Hepatocyte (in vitro differentiated cells): ENCODE measurements around the gene ADGRL3. TPM values are rescaled to one million over a fixed set of nuclear protein-coding genes. Genes with fewer than 3 reads are reported as not detected.
"Not testable (repeated sequence)": the region's sequence is repeated elsewhere in the genome, so short reads cannot be mapped to it uniquely, and the experiment has no call there.

Experiments
- DNase-seq: peaks from one replicate; pipeline ENCODE4 v3.0.0-alpha.2; 2016; ENCODE audit warnings: low spot score
- H2AFZ ChIP-seq: fragments of 200-600 bp; sonication (generic); 2 replicates; pipeline ENCODE4 v1.6.0; 2016; ENCODE audit warnings: antibody characterized with exemption, mild to moderate bottlenecking
- H3K27ac ChIP-seq: fragments of 200-600 bp; sonication (generic); 2 replicates; pipeline ENCODE4 v1.5.1; 2016; ENCODE audit warnings: mild to moderate bottlenecking
- H3K27me3 ChIP-seq: fragments of 200-600 bp; sonication (generic); 2 replicates; pipeline ENCODE4 v1.6.1; 2016
- H3K36me3 ChIP-seq: fragments of 200-600 bp; sonication (generic); replicated peaks from 2 replicates; pipeline ENCODE4 v1.5.1; 2016; ENCODE audit warnings: low read depth; ENCODE audit not compliant: insufficient read depth
- H3K4me1 ChIP-seq: fragments of 200-600 bp; sonication (generic); 2 replicates; pipeline ENCODE4 v1.5.1; 2016; ENCODE audit warnings: mild to moderate bottlenecking, moderate library complexity; ENCODE audit not compliant: insufficient read depth
- H3K4me2 ChIP-seq: fragments of 200-600 bp; sonication (generic); 2 replicates; pipeline ENCODE4 v1.6.0; 2016
- H3K4me3 ChIP-seq: fragments of 200-600 bp; sonication (generic); 2 replicates; pipeline ENCODE4 v1.5.1; 2016; ENCODE audit warnings: mild to moderate bottlenecking
- H3K79me2 ChIP-seq: fragments of 200-600 bp; sonication (generic); 2 replicates; pipeline ENCODE4 v1.6.0; 2017; ENCODE audit warnings: mild to moderate bottlenecking
- H3K9me2 ChIP-seq: fragments of 200-600 bp; sonication (generic); replicated peaks from 2 replicates; pipeline ENCODE4 v1.6.0; 2017; ENCODE audit warnings: mild to moderate bottlenecking; ENCODE audit not compliant: insufficient read depth
- H3K9me3 ChIP-seq: fragments of 200-600 bp; sonication (generic); 2 replicates; pipeline ENCODE4 v1.5.1; 2016; ENCODE audit warnings: low read depth, mild to moderate bottlenecking
- H4K20me1 ChIP-seq: fragments of 200-600 bp; sonication (generic); 2 replicates; pipeline ENCODE4 v1.6.0; 2016; ENCODE audit warnings: mild to moderate bottlenecking; ENCODE audit not compliant: insufficient read depth, poor library complexity, severe bottlenecking
- EZH2 ChIP-seq: fragments of 200-600 bp; sonication (generic); IDR thresholded peaks from 2 replicates; pipeline ENCODE4 v1.6.1; 2016; ENCODE audit warnings: antibody characterized with exemption, mild to moderate bottlenecking, borderline replicate concordance
- EZH2phosphoT487 ChIP-seq: fragments of 200-600 bp; sonication (generic); IDR thresholded peaks from one replicate; pipeline ENCODE4 v1.6.1; 2018; ENCODE audit warnings: antibody characterized with exemption, mild to moderate bottlenecking, low read depth, moderate library complexity; ENCODE audit not compliant: unreplicated experiment, severe bottlenecking
- WGBS: methylation state at CpG from one replicate; pipeline ENCODE4 v1.1.6; 2016; ENCODE audit warnings: low lambda C conversion rate; ENCODE audit errors: missing lambda C conversion rate; 5-methylcytosine and 5-hydroxymethylcytosine counted together
- polyA plus RNA-seq: library from polyadenylated mRNA; unstranded; fragments of >200 nt; fragmentation: Nextera tagmentation; extraction: Ambion mirVana; gene quantifications from 2 replicates; pipeline ENCODE4 v1.2.1, GENCODE V29; 2016
- total RNA-seq: library from RNA; depleted of rRNA; stranded (reverse); fragments of >200 nt; gene quantifications from 2 replicates; pipeline ENCODE4 v1.2.3, GENCODE V29; 2014
- TF ChIP-seq, protein P1 (sequence below): fragments of 200-600 bp; sonication (generic); IDR thresholded peaks from 2 replicates; pipeline ENCODE4 v1.5.1; 2016; ENCODE audit warnings: antibody characterized with exemption, mild to moderate bottlenecking; ENCODE audit not compliant: poor library complexity

ADGRL3 gene
- total and polyA plus RNA-seq, 2 experiments from 2014 or later: 4.4 to 21.2 TPM

DNA sequence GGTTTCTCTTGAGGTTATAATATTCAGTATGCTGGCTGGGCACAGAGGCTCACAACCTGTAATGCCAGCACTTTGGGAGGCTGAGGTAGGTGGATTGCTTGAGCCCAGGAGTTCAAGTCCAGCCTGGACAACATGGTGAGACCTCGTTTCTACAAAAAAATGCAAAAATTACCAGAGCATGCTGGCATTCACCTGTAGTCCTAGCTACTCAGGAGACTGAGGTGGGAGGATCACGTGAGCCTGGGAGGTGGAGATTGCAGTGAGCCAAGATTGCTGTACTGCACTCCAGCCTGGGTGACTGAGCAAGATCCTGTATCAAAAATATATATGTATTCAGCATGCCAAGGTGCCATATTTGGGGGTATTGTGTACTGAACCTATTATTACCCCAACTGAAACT is 552.5 kb downstream of the ADGRL3 start:
- Histone ChIP-seq H3K36me3 (no peaks in the 10 kb centered on the region), H2AFZ (no peak overlapping the region)
- 79% methylated on average over 2 of the region's 2 CpGs for WGBS

DNA sequence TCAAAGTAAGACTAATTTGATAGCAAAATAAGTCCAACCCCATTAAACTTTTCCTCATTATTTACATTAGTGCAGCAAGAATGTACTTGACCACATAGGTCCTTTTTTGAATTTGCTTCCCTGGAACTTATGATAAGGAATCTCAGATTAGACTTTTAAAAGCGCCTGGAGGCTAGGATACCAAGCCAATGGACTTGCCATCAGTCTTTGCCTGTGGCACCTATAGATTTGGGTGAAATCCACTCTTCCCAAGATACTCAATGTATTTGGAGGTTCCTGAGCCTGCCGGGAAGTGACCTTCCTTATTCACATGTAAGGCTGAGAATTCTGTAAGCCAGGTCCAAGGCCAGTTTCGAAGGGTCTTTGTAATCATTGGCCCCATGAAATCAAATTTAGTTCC is 553.6 kb downstream of the ADGRL3 start:
- Histone ChIP-seq H4K20me1 (no peaks in the 10 kb centered on the region), H3K9me2 (no peaks in the 10 kb centered on the region), H3K27ac (no peak overlapping the region), H3K9me3 (no peaks in the 10 kb centered on the region), H3K36me3 (no peaks in the 10 kb centered on the region), H3K4me1 (no peaks in the 10 kb centered on the region), H2AFZ (no peak overlapping the region), H3K4me3 (no peak overlapping the region), H3K27me3 (no peaks in the 10 kb centered on the region), H3K79me2 (no peaks in the 10 kb centered on the region), H3K4me2 (no peak overlapping the region)
- WGBS: 92% methylated on average over 3 of the region's 3 CpGs
- TF ChIP-seq EZH2phosphoT487: no peak
- TF ChIP-seq, protein P1, sequence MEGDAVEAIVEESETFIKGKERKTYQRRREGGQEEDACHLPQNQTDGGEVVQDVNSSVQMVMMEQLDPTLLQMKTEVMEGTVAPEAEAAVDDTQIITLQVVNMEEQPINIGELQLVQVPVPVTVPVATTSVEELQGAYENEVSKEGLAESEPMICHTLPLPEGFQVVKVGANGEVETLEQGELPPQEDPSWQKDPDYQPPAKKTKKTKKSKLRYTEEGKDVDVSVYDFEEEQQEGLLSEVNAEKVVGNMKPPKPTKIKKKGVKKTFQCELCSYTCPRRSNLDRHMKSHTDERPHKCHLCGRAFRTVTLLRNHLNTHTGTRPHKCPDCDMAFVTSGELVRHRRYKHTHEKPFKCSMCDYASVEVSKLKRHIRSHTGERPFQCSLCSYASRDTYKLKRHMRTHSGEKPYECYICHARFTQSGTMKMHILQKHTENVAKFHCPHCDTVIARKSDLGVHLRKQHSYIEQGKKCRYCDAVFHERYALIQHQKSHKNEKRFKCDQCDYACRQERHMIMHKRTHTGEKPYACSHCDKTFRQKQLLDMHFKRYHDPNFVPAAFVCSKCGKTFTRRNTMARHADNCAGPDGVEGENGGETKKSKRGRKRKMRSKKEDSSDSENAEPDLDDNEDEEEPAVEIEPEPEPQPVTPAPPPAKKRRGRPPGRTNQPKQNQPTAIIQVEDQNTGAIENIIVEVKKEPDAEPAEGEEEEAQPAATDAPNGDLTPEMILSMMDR: no peak
- TF ChIP-seq EZH2: no peak
- no peak for DNase-seq

More for the DNA sequence above, 552.5 kb downstream of the ADGRL3 start:
- Histone ChIP-seq H3K4me2 (no peak overlapping the region), H3K9me3 (no peaks in the 10 kb centered on the region), H3K27ac (no peak overlapping the region), H3K27me3 (no peaks in the 10 kb centered on the region), H3K9me2 (no peaks in the 10 kb centered on the region), H3K4me1 (no peaks in the 10 kb centered on the region), H3K79me2 (no peaks in the 10 kb centered on the region), H3K4me3 (no peak overlapping the region), H4K20me1 (no peaks in the 10 kb centered on the region)
- TF ChIP-seq, protein P1: no peak
- TF ChIP-seq EZH2phosphoT487: no peak
- TF ChIP-seq EZH2: no peak
- DNase-seq: no peak

DNA sequence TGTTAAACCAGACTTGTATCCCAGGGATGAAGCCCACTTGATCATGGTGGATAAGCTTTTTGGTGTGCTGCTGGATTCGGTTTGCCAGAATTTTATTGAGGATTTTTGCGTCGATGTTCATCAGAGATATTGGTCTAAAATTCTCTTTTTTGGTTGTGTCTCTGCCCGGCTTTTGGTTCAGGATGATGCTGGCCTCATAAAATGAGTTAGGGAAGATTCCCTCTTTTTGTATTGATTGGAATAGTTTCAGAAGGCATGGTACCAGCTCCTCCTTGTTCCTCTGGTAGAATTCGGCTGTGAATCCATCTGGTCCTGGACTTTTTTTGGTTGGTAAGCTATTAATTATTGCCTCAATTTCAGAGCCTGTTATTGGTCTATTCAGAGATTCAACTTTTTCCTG is 556.8 kb downstream of the ADGRL3 start:
- not testable (repeated sequence) for H3K4me2 ChIP-seq, H3K9me3 ChIP-seq, H3K27ac ChIP-seq, H3K9me2 ChIP-seq, H3K79me2 ChIP-seq, DNase-seq, H3K27me3 ChIP-seq, H3K4me1 ChIP-seq, H2AFZ ChIP-seq, H3K36me3 ChIP-seq, H4K20me1 ChIP-seq, H3K4me3 ChIP-seq
- 96% methylated on average over 5 of the region's 5 CpGs for WGBS

DNA sequence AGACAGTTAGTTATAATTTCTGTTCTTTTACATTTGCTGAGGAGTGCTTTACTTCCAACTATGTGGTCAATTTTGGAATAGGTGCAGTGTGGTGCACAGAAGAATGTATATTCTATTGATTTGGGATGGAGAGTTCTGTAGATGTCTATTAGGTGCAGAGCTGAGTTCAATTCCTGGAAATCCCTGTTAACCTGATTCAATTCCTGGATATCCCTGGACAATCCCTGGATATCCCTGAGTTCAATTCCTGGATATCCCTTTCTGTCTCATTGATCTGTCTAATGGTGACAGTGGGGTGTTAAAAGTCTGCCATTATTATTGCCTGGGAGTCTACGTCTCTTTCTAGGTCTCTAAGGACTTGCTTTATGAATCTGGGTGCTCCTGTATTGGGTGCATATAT is 557.9 kb downstream of the ADGRL3 start:
- H4K20me1 ChIP-seq, H3K9me3 ChIP-seq, H2AFZ ChIP-seq, H3K79me2 ChIP-seq, H3K36me3 ChIP-seq, DNase-seq, H3K27me3 ChIP-seq, H3K4me1 ChIP-seq, H3K4me3 ChIP-seq, H3K27ac ChIP-seq, H3K4me2 ChIP-seq, H3K9me2 ChIP-seq: not testable (repeated sequence)
- whole genome bisulfite sequencing: 100% methylated on average over 1 of the region's 1 CpG

DNA sequence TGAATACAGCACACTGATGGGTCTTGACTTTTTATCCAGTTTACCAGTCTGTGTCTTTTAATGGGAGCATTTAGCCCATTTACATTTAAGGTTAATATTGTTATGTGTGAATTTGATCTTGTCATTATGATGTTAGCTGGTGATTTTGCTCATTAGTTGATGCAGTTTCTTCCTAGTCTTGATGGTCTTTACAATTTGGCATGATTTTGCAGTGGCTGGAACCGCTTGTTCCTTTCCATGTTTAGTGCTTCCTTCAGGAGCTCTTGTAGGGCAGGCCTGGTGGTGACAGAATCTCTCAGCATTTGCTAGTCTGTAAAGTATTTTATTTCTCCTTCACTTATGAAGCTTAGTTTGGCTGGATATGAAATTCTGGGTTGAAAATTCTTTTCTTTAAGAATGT is 558.5 kb downstream of the ADGRL3 start:
- not testable (repeated sequence) for DNase-seq, H3K27me3 ChIP-seq, H3K4me3 ChIP-seq, H3K36me3 ChIP-seq, H3K4me2 ChIP-seq, H3K4me1 ChIP-seq, H3K27ac ChIP-seq, H3K79me2 ChIP-seq, H2AFZ ChIP-seq, H3K9me3 ChIP-seq, H4K20me1 ChIP-seq, H3K9me2 ChIP-seq
- WGBS: 91% methylated on average over 1 of the region's 1 CpG

DNA sequence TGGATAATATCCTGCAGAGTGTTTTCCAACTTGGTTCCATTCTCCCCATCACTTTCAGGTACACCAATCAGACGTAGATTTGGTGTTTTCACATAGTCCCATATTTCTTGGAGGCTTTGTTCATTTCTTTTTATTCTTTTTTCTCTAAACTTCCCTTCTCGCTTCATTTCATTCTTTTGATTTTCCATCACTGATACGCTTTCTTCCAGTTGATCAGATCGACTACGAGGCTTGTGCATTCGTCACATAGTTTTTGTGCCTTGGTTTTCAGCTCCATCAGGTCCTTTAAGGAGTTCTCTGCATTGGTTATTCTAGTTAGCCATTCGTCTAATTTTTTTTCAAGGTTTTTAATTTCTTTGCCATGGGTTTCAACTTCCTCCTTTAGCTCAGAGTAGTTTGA is 559.1 kb downstream of the ADGRL3 start:
- H3K9me3 ChIP-seq, H4K20me1 ChIP-seq: not testable (repeated sequence)
- 92% methylated on average over 7 of the region's 7 CpGs for WGBS

DNA sequence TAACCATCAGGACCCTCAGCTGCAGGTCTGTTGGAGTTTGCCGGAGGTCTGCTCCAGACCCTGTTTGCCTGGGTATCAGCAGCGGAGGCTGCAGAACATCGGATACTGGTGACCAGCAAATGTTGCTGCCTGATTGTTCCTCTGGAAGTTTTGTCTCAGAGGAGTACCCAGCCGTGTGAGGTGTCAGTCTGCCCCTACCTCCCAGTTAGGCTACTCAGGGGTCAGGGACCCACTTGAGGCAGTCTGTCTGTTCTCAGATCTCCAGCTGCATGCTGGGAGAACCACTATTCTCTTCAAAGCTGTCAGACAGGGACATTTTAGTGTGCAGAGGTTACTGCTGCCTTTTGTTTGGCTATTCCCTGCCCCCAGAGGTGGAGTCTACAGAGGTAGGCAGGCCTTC is 559.8 kb downstream of the ADGRL3 start:
- H3K36me3 ChIP-seq: not testable (repeated sequence)

More for the DNA sequence above, 559.1 kb downstream of the ADGRL3 start:
- not testable (repeated sequence) for H3K9me2 ChIP-seq, H2AFZ ChIP-seq, H3K4me3 ChIP-seq, H3K4me2 ChIP-seq, H3K27me3 ChIP-seq, H3K4me1 ChIP-seq, DNase-seq, H3K27ac ChIP-seq, H3K79me2 ChIP-seq, H3K36me3 ChIP-seq

More for the DNA sequence above, 559.8 kb downstream of the ADGRL3 start:
- H3K4me1 ChIP-seq, H3K9me2 ChIP-seq, DNase-seq, H3K4me2 ChIP-seq, H4K20me1 ChIP-seq, H3K9me3 ChIP-seq, H3K4me3 ChIP-seq, H3K79me2 ChIP-seq, H3K27ac ChIP-seq, H3K27me3 ChIP-seq, H2AFZ ChIP-seq: not testable (repeated sequence)
- 98% methylated on average over 4 of the region's 4 CpGs for WGBS
